Stimulated activated CD8-positive, alpha-beta memory T cell treated with anti-CD3 and anti-CD28 coated beads, Interleukin-4, amount 100 ng/mL, for 1 hour (primary cell): ENCODE data around the gene TOR1A.
A peak's percentile ranks its signal among the peaks of the same experiment; 100 is the strongest.

Source experiments
- DNase-seq, 2 donors: peaks; one replicate each; pipeline ENCODE4 v3.0.0-alpha.2; 2020; ENCODE audit warnings: low read depth in 2 of 2, low spot score in 1 of 2

Gene TOR1A

GRCh38 chr9:129852579-129852978 is 28.6 kb upstream of the TOR1A start:
- no peak for DNase-seq

- DNase-seq = no peak
Measured at GRCh38 chr9:129851821-129852220, 27.9 kb upstream of the TOR1A start.

GRCh38 chr9:129850821-129851550 is 27.1 kb upstream of the TOR1A start:
- DNase-seq = no peak

GRCh38 chr9:129849901-129850300 is 26.0 kb upstream of the TOR1A start:
- DNase-seq = no peak

- no peak for DNase-seq
Measured at GRCh38 chr9:129848712-129849441, 24.9 kb upstream of the TOR1A start.

- DNase-seq = no peak
Measured at GRCh38 chr9:129845373-129845772, 21.4 kb upstream of the TOR1A start.

- no peak for DNase-seq
Measured at GRCh38 chr9:129841071-129841470, 17.1 kb upstream of the TOR1A start.

GRCh38 chr9:129840034-129840433 is 16.1 kb upstream of the TOR1A start:
- no peak for DNase-seq

GRCh38 chr9:129839324-129840023 is 15.5 kb upstream of the TOR1A start:
- no peak for DNase-seq

- DNase-seq = no peak
Measured at GRCh38 chr9:129838707-129839259, 14.8 kb upstream of the TOR1A start.

GRCh38 chr9:129836311-129837007 is 12.5 kb upstream of the TOR1A start:
- peak in 1 of 2 donors; percentile 17 for DNase-seq

GRCh38 chr9:129835860-129836223 is 11.9 kb upstream of the TOR1A start:
- no peak for DNase-seq

- DNase-seq = peak; percentile 87 to 92
Measured at GRCh38 chr9:129835128-129835859, 11.4 kb upstream of the TOR1A start, which contains the start of the genes C9orf78 and USP20. Gene C9orf78 (minus strand): TSS chr9:129835275. CDS start chr9:129835221, 54 bp downstream. Gene USP20 (plus strand): TSS chr9:129835458. CDS start chr9:129852556, 17,098 bp downstream.

- DNase-seq = peak in 1 of 2 donors; percentile 23
Measured at GRCh38 chr9:129834489-129835127, 10.7 kb upstream of the TOR1A start.

GRCh38 chr9:129832982-129833381 is 9.0 kb upstream of the TOR1A start:
- no peak for DNase-seq

GRCh38 chr9:129828969-129829368 is 5.0 kb upstream of the TOR1A start:
- DNase-seq = no peak

- no peak for DNase-seq
Measured at GRCh38 chr9:129828051-129828450, 4.1 kb upstream of the TOR1A start.

- no peak for DNase-seq
Measured at GRCh38 chr9:129826759-129827158, 2.8 kb upstream of the TOR1A start.

- no peak for DNase-seq
Measured at GRCh38 chr9:129826344-129826743, 2.4 kb upstream of the TOR1A start.

GRCh38 chr9:129823542-129823934 is 398 bp downstream of the TOR1A start:
- DNase-seq = no peak
